ENCODE data around the gene ZNF157. TPM values are rescaled to one million over a fixed set of nuclear protein-coding genes. Genes with fewer than 3 reads are reported as not detected.

ZNF157 gene
- total and polyA plus RNA-seq, 10 donors: 0.16 to 1.6 (median 0.46) TPM

GRCh38 chrX:47361538-47362511 is 8.6 kb upstream of the ZNF157 start:
- peak overlapping the region; percentile 21 to 88 (median 80) for H3K27ac ChIP-seq
- TF ChIP-seq CTCF (IDR thresholded peaks at IDR 0.05 in 8 of 11, conservative IDR thresholded peaks at IDR 0.05 in 3 of 11) (peak in 3 of 11 experiments; percentile 10 to 18 (median 15)), POLR2A (IDR thresholded peaks at IDR 0.05) (no peak), POLR2AphosphoS5 (IDR thresholded peaks at IDR 0.05) (peak in 1 of 3 donors; percentile 52)
- 1 to 40% (median 3%) methylated on average over 10 to 13 of the region's 13 CpGs for WGBS, 5 donors
- H3K4me1 ChIP-seq: peaks cover 0 to 13% (median 2%) of the 10 kb centered on the region in 6 donors
- DNase-seq: peak; percentile 88
- intact Hi-C loops (cut with DNase I; ENCODE audit: low total_unique reads): no loop called here
- H3K4me3 ChIP-seq: peak overlapping the region in 5 of 8 donors; percentile 20 to 64 (median 26)
- H3K36me3 ChIP-seq: no peaks in the 10 kb centered on the region
- H3K9me3 ChIP-seq: no peaks in the 10 kb centered on the region
- no peaks in the 10 kb centered on the region for H3K27me3 ChIP-seq (replicated peaks in 1 of 7)

GRCh38 chrX:47366041-47366722 is 4.2 kb upstream of the ZNF157 start:
- peak; percentile 88 for DNase-seq
- no peak for TF ChIP-seq POLR2A (IDR thresholded peaks at IDR 0.05)
- no peak for TF ChIP-seq CTCF (IDR thresholded peaks at IDR 0.05 in 8 of 11, conservative IDR thresholded peaks at IDR 0.05 in 3 of 11)
- TF ChIP-seq POLR2AphosphoS5 (IDR thresholded peaks at IDR 0.05): peak in 2 of 3 donors; percentile 38 to 49
- no peaks in the 10 kb centered on the region for H3K9me3 ChIP-seq
- 2 to 40% (median 8%) methylated on average over 14 to 32 of the region's 32 CpGs for WGBS, 5 donors
- peak overlapping the region; percentile 21 to 71 (median 39) for H3K4me3 ChIP-seq
- no peaks in the 10 kb centered on the region for H3K36me3 ChIP-seq
- peak overlapping the region in 7 of 8 donors; percentile 18 to 87 (median 75) for H3K27ac ChIP-seq
- H3K27me3 ChIP-seq (replicated peaks in 1 of 7): no peaks in the 10 kb centered on the region
- intact Hi-C loops (cut with DNase I; ENCODE audit: low total_unique reads): no loop called here
- H3K4me1 ChIP-seq: peaks cover 0 to 4% (median 0%) of the 10 kb centered on the region in 6 donors

- WGBS, 5 donors: 24 to 69% (median 39%) methylated on average over 5 of the region's 5 CpGs
- H3K9me3 ChIP-seq: no peaks in the 10 kb centered on the region
- no peaks in the 10 kb centered on the region for H3K4me1 ChIP-seq
- intact Hi-C loops (cut with DNase I; ENCODE audit: low total_unique reads): no loop called here
- no peaks in the 10 kb centered on the region for H3K36me3 ChIP-seq
- no peak for DNase-seq
- H3K4me3 ChIP-seq: no peak overlapping the region
- no peak overlapping the region for H3K27ac ChIP-seq
- TF ChIP-seq POLR2AphosphoS5 (IDR thresholded peaks at IDR 0.05) (no peak), CTCF (IDR thresholded peaks at IDR 0.05 in 8 of 11, conservative IDR thresholded peaks at IDR 0.05 in 3 of 11) (no peak), POLR2A (IDR thresholded peaks at IDR 0.05) (no peak)
- H3K27me3 ChIP-seq (replicated peaks in 1 of 7): peaks cover 0 to 6% (median 0%) of the 10 kb centered on the region in 7 donors
Observed at GRCh38 chrX:47373198-47373597, 2.8 kb downstream of the ZNF157 start.
